Measurements from ENCODE around the gene SDK1. TPM values are rescaled to one million over a fixed set of nuclear protein-coding genes. Genes with fewer than 3 reads are reported as not detected.

Gene SDK1
- total and polyA plus RNA-seq, 2 of the 8 experiments (the other 6 are each of a cell fraction or from before 2014, with no cell fraction given) = 3.3 to 7.2 TPM

GRCh38 chr7:4024806-4025205 is 723.8 kb downstream of the SDK1 start:
- no peak for DNase-seq (ENCODE audit: low read depth in 1 of 2, low spot score in 2 of 2)
- H4K8ac ChIP-seq (ENCODE audit: extremely low read depth, insufficient read depth, low read length) = no peak overlapping the region
- H4K5ac ChIP-seq (ENCODE audit: insufficient read length, low read depth, low read length) = no peak overlapping the region
- H3K79me2 ChIP-seq (ENCODE audit: control insufficient read depth in 1 of 2, insufficient read depth in 2 of 2, low read length in 2 of 2) = no peaks in the 10 kb centered on the region
- peaks cover 0 to 5% (median 2%) of the 10 kb centered on the region in 4 experiments; a peak in 2 of 7 replicates for H3K4me1 ChIP-seq (replicated peaks in 1 of 4; ENCODE audit: control insufficient read depth in 3 of 4, insufficient read depth in 4 of 4, low read length in 3 of 4)
- POLR2A ChIA-PET (ENCODE audit: partially characterized antibody) = no interaction called here
- H4K91ac ChIP-seq (replicated peaks; ENCODE audit: insufficient read length, low read length) = no peak overlapping the region
- no peaks in the 10 kb centered on the region for H3K79me1 ChIP-seq (ENCODE audit: low read depth, low read length)
- no peak overlapping the region for H2BK5ac ChIP-seq (ENCODE audit: low read depth, low read length)
- H3K27ac ChIP-seq (ENCODE audit: low read depth, low read length) = no peak overlapping the region
- no peak overlapping the region for H2AK5ac ChIP-seq (ENCODE audit: low read depth, low read length)
- H2BK20ac ChIP-seq (ENCODE audit: low read length) = no peak overlapping the region
- no peak overlapping the region for H3K9ac ChIP-seq (replicated peaks in 1 of 4; ENCODE audit: extremely low read depth in 1 of 4, low read depth in 3 of 4, low read length in 3 of 4)
- no peak overlapping the region for H3K23ac ChIP-seq (ENCODE audit: insufficient read length)
- no peak overlapping the region for H3K4me3 ChIP-seq (ENCODE audit: extremely low read depth in 1 of 4, insufficient read depth in 2 of 4, low read depth in 3 of 4, low read length in 4 of 4)
- H3K36me3 ChIP-seq (ENCODE audit: control insufficient read depth in 2 of 4, insufficient read depth in 4 of 4, low read length in 3 of 4) = no peaks in the 10 kb centered on the region; a peak in 1 of 8 replicates
- H2BK15ac ChIP-seq (ENCODE audit: low read length) = no peak overlapping the region
- H3K23me2 ChIP-seq (ENCODE audit: low read depth, low read length) = no peaks in the 10 kb centered on the region
- no peak for FAIRE-seq
- CTCF ChIA-PET (ENCODE audit: partially characterized antibody) = no interaction called here
- no peak overlapping the region for H3K56ac ChIP-seq (replicated peaks; ENCODE audit: insufficient read length, low read depth, low read length)
- H3K4me2 ChIP-seq (ENCODE audit: insufficient read depth in 1 of 2, low read depth in 2 of 2, low read length in 2 of 2) = no peak overlapping the region
- H2AFZ ChIP-seq (ENCODE audit: low read length) = no peak overlapping the region
- WGBS, 2 experiments (ENCODE audit: extremely low coverage in 1 of 2, insufficient coverage in 1 of 2, insufficient read length in 1 of 2, insufficient replicate concordance in 2 of 2, low coverage in 1 of 2, low lambda C conversion rate in 2 of 2, missing lambda C conversion rate in 1 of 2) = 91% methylated on average over 7 of the region's 7 CpGs; no CpG with 5 or more reads in 1 of the 2 experiments
- no peaks in the 10 kb centered on the region for H3K27me3 ChIP-seq (replicated peaks in 1 of 4; ENCODE audit: control insufficient read depth in 3 of 4, extremely low read depth in 1 of 4, insufficient read depth in 3 of 4, low read length in 3 of 4)
- H4K20me1 ChIP-seq (replicated peaks in 1 of 2; ENCODE audit: control insufficient read depth in 1 of 2, insufficient read depth in 2 of 2, low read length in 2 of 2) = no peaks in the 10 kb centered on the region
- no peak overlapping the region for H2BK120ac ChIP-seq (replicated peaks; ENCODE audit: low read depth, low read length)
- H3K9me3 ChIP-seq (ENCODE audit: insufficient read depth in 2 of 2, low read depth in 1 of 2, low read length in 1 of 2) = peaks cover 4 to 6% of the 10 kb centered on the region in 2 experiments; a peak in 1 of 4 replicates
- H3K18ac ChIP-seq (ENCODE audit: extremely low read depth, low read length) = no peak overlapping the region
- no peak overlapping the region for H3K4ac ChIP-seq (replicated peaks; ENCODE audit: insufficient read length, low read depth, low read length)
- H2BK12ac ChIP-seq (ENCODE audit: low read depth, low read length) = no peak overlapping the region
- no peak overlapping the region for H3K14ac ChIP-seq (ENCODE audit: insufficient read length)
- TF ChIP-seq CBX8 (IDR thresholded peaks at IDR 0.05; ENCODE audit: borderline replicate concordance, low read depth, low read length) = no peak
- TF ChIP-seq ZNF274 (IDR thresholded peaks at IDR 0.05; ENCODE audit: borderline replicate concordance, extremely low read depth, low read length) = no peak
- no peak for TF ChIP-seq GTF2F1 (IDR thresholded peaks at IDR 0.05; ENCODE audit: borderline replicate concordance, low read depth, low read length)
- TF ChIP-seq SIRT6 (IDR thresholded peaks at IDR 0.05; ENCODE audit: low read length) = no peak
- TF ChIP-seq SP2 (IDR thresholded peaks at IDR 0.05; ENCODE audit: low read length) = no peak
- no peak for TF ChIP-seq RXRA (IDR thresholded peaks at IDR 0.05; ENCODE audit: insufficient read depth, low read depth, low read length)
- TF ChIP-seq TAF7 (optimal IDR thresholded peaks at IDR 0.05; ENCODE audit: borderline replicate concordance, low read depth, low read length) = no peak
- TF ChIP-seq CREB1 (IDR thresholded peaks at IDR 0.05) = no peak
- TF ChIP-seq KDM1A (IDR thresholded peaks at IDR 0.05; ENCODE audit: borderline replicate concordance, low read length) = no peak
- no peak for TF ChIP-seq POLR2AphosphoS5 (IDR thresholded peaks at IDR 0.05; ENCODE audit: low read depth, low read length)
- TF ChIP-seq CEBPB (IDR thresholded peaks at IDR 0.05; ENCODE audit: low read depth, low read length) = no peak
- TF ChIP-seq PHF8 (conservative IDR thresholded peaks at IDR 0.05; ENCODE audit: low read depth, low read length) = no peak
